MM.1S (cell line): ENCODE results near the gene ZBTB46.
A peak's percentile ranks its signal among the peaks of the same experiment; 100 is the strongest.

Experiments used
- DNase-seq: peaks from one replicate; pipeline ENCODE4 v3.0.0-alpha.2; 2015
- H2AFZ ChIP-seq: fragments of 300-600 bp; sonication (generic); 2 replicates; pipeline ENCODE4 v1.6.0; 2016; ENCODE audit warnings: antibody characterized with exemption, low read length
- H3F3A ChIP-seq: fragments of 300-600 bp; sonication (generic); 2 replicates; pipeline ENCODE4 v1.6.1; 2016; ENCODE audit warnings: mild to moderate bottlenecking, antibody characterized with exemption, low read length, moderate library complexity, mixed read lengths; ENCODE audit not compliant: insufficient read depth
- H3K27ac ChIP-seq: fragments of 300-600 bp; sonication (generic); 2 replicates; pipeline ENCODE4 v1.5.1; 2016; ENCODE audit warnings: mild to moderate bottlenecking, low read length
- H3K27me3 ChIP-seq: fragments of 300-600 bp; sonication (generic); replicated peaks from 2 replicates; pipeline ENCODE4 v1.6.0; 2016; ENCODE audit warnings: low read length; ENCODE audit not compliant: insufficient read depth
- H3K36me3 ChIP-seq: fragments of 300-600 bp; sonication (generic); replicated peaks from 2 replicates; pipeline ENCODE4 v1.6.1; 2016; ENCODE audit warnings: mild to moderate bottlenecking, low read length, mixed read lengths; ENCODE audit not compliant: insufficient read depth
- H3K4me1 ChIP-seq: fragments of 300-600 bp; sonication (generic); 2 replicates; pipeline ENCODE4 v1.6.1; 2016; ENCODE audit warnings: low read length, mixed read lengths
- H3K4me2 ChIP-seq: fragments of 300-600 bp; sonication (generic); 2 replicates; pipeline ENCODE4 v1.6.0; 2016; ENCODE audit warnings: low read depth, low read length
- H3K4me3 ChIP-seq: fragments of 300-600 bp; sonication (generic); 2 replicates; pipeline ENCODE4 v1.5.1; 2016; ENCODE audit warnings: low read length, mixed read lengths
- H3K79me2 ChIP-seq: fragments of 300-600 bp; sonication (generic); 2 replicates; pipeline ENCODE4 v1.6.1; 2016; ENCODE audit warnings: mixed run types, low read length, mixed read lengths
- H3K9ac ChIP-seq: fragments of 300-600 bp; sonication (generic); 2 replicates; pipeline ENCODE4 v1.6.1; 2016; ENCODE audit warnings: low read length, mixed read lengths
- H3K9me2 ChIP-seq: fragments of 300-600 bp; sonication (generic); replicated peaks from 2 replicates; pipeline ENCODE4 v1.6.1; 2016; ENCODE audit warnings: mild to moderate bottlenecking, low read length, mixed read lengths; ENCODE audit not compliant: insufficient read depth
- H3K9me3 ChIP-seq: fragments of 300-600 bp; sonication (generic); replicated peaks from 2 replicates; pipeline ENCODE4 v1.6.1; 2016; ENCODE audit warnings: mild to moderate bottlenecking, low read length, mixed read lengths; ENCODE audit not compliant: insufficient read depth
- H4K20me1 ChIP-seq: fragments of 300-600 bp; sonication (generic); 2 replicates; pipeline ENCODE4 v1.6.1; 2016; ENCODE audit warnings: mild to moderate bottlenecking, low read length, moderate library complexity, mixed read lengths; ENCODE audit not compliant: insufficient read depth
- EZH2 ChIP-seq: fragments of 300-600 bp; sonication (generic); optimal IDR thresholded peaks from 2 replicates; pipeline ENCODE3; 2017; ENCODE audit warnings: low read depth, mild to moderate bottlenecking, antibody characterized with exemption, low read length, mixed read lengths
- EZH2phosphoT487 ChIP-seq: fragments of 300-600 bp; sonication (generic); IDR thresholded peaks from 2 replicates; pipeline ENCODE4 v1.6.1; 2018; ENCODE audit warnings: antibody characterized with exemption, low read length
- TF ChIP-seq, protein P1 (sequence below): fragments of 300-600 bp; sonication (generic); IDR thresholded peaks from 2 replicates; pipeline ENCODE4 v1.5.1; 2016; ENCODE audit warnings: antibody characterized with exemption, low read length, mixed read lengths

ZBTB46 gene

DNA sequence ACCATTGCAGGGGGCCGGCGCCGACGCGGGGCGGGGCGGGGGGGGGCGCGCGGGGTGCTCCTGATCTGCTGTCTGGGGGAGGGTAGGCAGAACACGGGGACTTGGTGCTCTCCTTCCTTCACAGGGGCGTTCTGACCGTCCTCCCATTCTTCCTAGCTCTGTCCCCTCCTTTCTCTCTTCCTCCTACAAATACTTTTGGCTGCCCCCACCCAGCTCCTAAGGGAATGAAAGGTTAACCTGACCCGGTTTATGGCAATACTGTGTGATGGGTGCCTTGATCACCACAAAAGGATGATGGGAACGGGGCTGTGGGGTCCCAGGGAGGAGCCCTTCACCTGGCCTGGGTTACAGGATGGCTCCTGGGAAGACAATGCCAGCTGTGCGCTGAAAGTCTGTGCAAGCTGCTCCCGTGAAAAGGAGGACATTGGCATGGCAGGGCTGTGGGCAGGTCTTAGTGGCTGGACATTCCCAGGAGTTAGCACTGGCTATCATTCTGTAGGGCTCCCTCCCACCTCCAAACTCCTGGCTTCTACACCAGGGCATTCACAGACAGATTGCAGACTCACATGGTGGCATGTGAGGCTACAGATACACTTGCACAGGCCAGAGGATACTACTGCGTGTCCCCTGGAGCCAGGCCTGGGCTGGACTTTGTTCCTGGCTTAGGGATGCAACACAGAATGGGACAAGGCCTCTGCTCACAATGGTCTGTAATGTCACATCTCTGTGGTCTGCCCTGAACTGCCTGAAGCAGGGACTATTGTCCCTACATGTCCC lies 32.1 kb upstream of the ZBTB46 start:
- H3K27me3 ChIP-seq, result peaks cover 9% of the 10 kb centered on the region; the same call in 1 of the 2 replicates
- H3K36me3 ChIP-seq, result no peaks in the 10 kb centered on the region
- no peak for DNase-seq
- H3K4me2 ChIP-seq, result peak overlapping the region; percentile 96
- peak overlapping the region; percentile 92 for H3K4me3 ChIP-seq
- H2AFZ ChIP-seq, result peak overlapping the region; percentile 59
- no peaks in the 10 kb centered on the region for H3K9me3 ChIP-seq
- no peaks in the 10 kb centered on the region for H4K20me1 ChIP-seq
- peaks cover 39% of the 10 kb centered on the region for H3K79me2 ChIP-seq
- H3K4me1 ChIP-seq, result peaks cover 8% of the 10 kb centered on the region
- peak overlapping the region; percentile 63 for H3K9ac ChIP-seq
- H3K27ac ChIP-seq, result peak overlapping the region; percentile 70
- H3F3A ChIP-seq, result peaks cover 20% of the 10 kb centered on the region; the same call in 1 of the 2 replicates
- no peaks in the 10 kb centered on the region for H3K9me2 ChIP-seq
- TF ChIP-seq, protein P1, sequence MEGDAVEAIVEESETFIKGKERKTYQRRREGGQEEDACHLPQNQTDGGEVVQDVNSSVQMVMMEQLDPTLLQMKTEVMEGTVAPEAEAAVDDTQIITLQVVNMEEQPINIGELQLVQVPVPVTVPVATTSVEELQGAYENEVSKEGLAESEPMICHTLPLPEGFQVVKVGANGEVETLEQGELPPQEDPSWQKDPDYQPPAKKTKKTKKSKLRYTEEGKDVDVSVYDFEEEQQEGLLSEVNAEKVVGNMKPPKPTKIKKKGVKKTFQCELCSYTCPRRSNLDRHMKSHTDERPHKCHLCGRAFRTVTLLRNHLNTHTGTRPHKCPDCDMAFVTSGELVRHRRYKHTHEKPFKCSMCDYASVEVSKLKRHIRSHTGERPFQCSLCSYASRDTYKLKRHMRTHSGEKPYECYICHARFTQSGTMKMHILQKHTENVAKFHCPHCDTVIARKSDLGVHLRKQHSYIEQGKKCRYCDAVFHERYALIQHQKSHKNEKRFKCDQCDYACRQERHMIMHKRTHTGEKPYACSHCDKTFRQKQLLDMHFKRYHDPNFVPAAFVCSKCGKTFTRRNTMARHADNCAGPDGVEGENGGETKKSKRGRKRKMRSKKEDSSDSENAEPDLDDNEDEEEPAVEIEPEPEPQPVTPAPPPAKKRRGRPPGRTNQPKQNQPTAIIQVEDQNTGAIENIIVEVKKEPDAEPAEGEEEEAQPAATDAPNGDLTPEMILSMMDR, result no peak
- TF ChIP-seq EZH2phosphoT487, result no peak
- TF ChIP-seq EZH2, result no peak

DNA sequence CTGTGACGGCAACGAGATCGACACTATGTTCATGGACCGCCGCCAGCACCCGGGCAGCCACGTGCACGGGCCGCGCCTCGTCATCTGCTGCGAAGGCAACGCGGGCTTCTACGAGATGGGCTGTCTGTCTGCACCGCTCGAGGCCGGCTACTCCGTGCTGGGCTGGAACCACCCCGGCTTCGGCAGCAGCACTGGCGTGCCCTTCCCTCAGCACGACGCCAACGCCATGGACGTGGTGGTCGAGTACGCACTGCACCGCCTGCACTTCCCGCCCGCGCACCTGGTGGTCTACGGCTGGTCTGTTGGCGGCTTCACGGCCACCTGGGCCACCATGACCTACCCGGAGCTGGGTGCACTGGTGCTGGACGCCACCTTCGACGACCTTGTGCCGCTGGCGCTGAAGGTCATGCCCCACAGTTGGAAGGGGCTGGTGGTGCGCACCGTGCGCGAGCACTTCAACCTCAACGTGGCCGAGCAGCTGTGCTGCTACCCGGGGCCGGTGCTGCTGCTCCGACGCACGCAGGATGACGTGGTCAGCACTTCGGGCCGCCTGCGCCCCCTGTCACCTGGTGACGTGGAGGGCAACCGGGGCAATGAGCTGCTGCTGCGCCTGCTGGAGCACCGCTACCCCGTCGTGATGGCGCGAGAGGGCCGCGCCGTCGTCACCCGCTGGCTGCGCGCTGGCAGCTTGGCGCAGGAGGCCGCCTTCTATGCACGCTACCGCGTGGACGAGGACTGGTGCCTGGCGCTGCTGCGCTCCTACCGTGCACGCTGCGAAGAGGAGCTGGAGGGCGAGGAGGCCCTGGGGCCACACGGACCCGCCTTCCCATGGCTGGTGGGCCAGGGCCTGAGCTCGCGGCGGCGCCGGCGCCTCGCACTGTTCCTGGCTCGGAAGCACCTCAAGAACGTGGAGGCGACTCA lies 31.2 kb upstream of the ZBTB46 start:
- TF ChIP-seq EZH2 (no peak), EZH2phosphoT487 (no peak)
- TF ChIP-seq, protein P1, result no peak

DNA sequence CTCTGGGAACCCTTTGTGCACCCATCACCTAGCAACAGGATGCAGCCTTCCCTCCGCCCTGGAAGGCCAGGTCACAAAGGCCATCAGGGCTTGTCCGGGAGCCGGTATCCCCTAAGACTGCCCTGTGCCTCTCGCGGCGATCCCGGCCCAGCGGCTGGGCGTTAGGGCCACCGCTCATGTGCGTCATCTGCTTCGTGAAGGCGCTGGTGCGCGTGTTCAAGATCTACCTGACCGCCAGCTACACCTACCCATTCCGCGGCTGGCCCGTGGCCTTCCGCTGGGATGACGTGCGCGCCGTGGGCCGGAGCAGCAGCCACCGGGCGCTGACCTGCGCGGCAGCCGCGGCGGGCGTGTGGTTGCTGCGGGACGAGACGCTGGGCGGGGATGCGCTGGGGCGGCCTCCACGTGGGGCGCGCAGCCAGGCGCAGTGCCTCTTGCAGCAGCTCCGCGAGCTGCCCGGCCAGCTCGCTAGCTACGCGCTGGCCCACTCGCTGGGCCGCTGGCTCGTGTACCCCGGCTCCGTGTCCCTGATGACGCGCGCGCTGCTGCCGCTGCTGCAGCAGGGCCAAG lies 30.4 kb upstream of the ZBTB46 start, which contains the start of gene ABHD16B:
ABHD16B (plus strand) TSS at position 134 of the 570 bp plus-strand sequence; CDS start at position 177, 43 bp downstream.
- H4K20me1 ChIP-seq, result no peaks in the 10 kb centered on the region
- H3K9me3 ChIP-seq, result no peaks in the 10 kb centered on the region
- no peak within 1 kb of the TSS for H3K27ac ChIP-seq
- no peak within 1 kb of the TSS for H3K4me3 ChIP-seq
- H3K4me1 ChIP-seq, result peaks cover 8% of the 10 kb centered on the region
- peaks cover 22% of the 10 kb centered on the region for H3K79me2 ChIP-seq
- no peaks in the 10 kb centered on the region for H3K36me3 ChIP-seq
- no peak within 1 kb of the TSS for H2AFZ ChIP-seq
- TF ChIP-seq EZH2, result no peak
- TF ChIP-seq EZH2phosphoT487, result no peak
- TF ChIP-seq, protein P1, result no peak
- H3K27me3 ChIP-seq, result peaks cover 14% of the 10 kb centered on the region; the same call in 1 of the 2 replicates
- peaks cover 20% of the 10 kb centered on the region; the same call in 1 of the 2 replicates for H3F3A ChIP-seq
- H3K9ac ChIP-seq, result no peak within 1 kb of the TSS
- H3K9me2 ChIP-seq, result no peaks in the 10 kb centered on the region
- H3K4me2 ChIP-seq, result no peak within 1 kb of the TSS
- DNase-seq, result no peak

More for the DNA sequence above, 31.2 kb upstream of the ZBTB46 start:
- Histone ChIP-seq H3K79me2 (peaks cover 30% of the 10 kb centered on the region), H3F3A (peaks cover 20% of the 10 kb centered on the region; the same call in 1 of the 2 replicates), H3K27me3 (peaks cover 14% of the 10 kb centered on the region; the same call in 1 of the 2 replicates), H3K4me2 (no peak overlapping the region), H4K20me1 (no peaks in the 10 kb centered on the region), H3K9me3 (no peaks in the 10 kb centered on the region), H3K27ac (no peak overlapping the region), H3K36me3 (no peaks in the 10 kb centered on the region), H2AFZ (no peak overlapping the region), H3K4me3 (no peak overlapping the region), H3K4me1 (peaks cover 8% of the 10 kb centered on the region), H3K9me2 (no peaks in the 10 kb centered on the region), H3K9ac (no peak overlapping the region)
- DNase-seq, result no peak
